HepG2 (cell line): ENCODE data around the gene RNASE7. TPM values are rescaled to one million over a fixed set of nuclear protein-coding genes. Genes with fewer than 3 reads are reported as not detected.

ENCODE experiments used
- ATAC-seq: fragments of 200-7000 bp; cut with Tn5 transposase; 3 replicates; pipeline ENCODE4 v1.9.1; 2020; ENCODE audit warnings: mild to moderate bottlenecking, moderate library complexity
- BruUV-seq: library from RNA; stranded (reverse); fragments of 400-500 nt; replicated peaks from 2 replicates; lab custom pipeline; 2021; lab: Mats Ljungman, UMichigan
- CTCF ChIA-PET: fragments of 300-600 bp; formaldehyde crosslinking; extraction: SDS; loops from one replicate; lab custom pipeline; 2021; ENCODE audit warnings: low total read pairs, inconsistent platforms, low intra/inter-chr PET ratio; lab: Yijun Ruan, JAX
- POLR2A ChIA-PET: fragments of 350-600 bp; sonication (Branson Sonifier 250); formaldehyde crosslinking; loops from one replicate; lab custom pipeline; 2020; ENCODE audit warnings: antibody characterized with exemption, inconsistent platforms; lab: Yijun Ruan, JAX
- DNase-seq: peaks from one replicate; pipeline ENCODE4 v3.0.0-alpha.2; 2015; ENCODE audit warnings: low spot score
- FAIRE-seq: peaks from 3 replicates; lab custom pipeline; 2011; peaks lifted over from hg19 to GRCh38; lab: Jason Lieb, UNC
- H2AFZ ChIP-seq: one replicate; pipeline ENCODE4 v1.6.1; 2011; ENCODE audit warnings: low read length, inconsistent platforms
- H3K27ac ChIP-seq: fragments of 300-600 bp; 3 replicates; pipeline ENCODE4 v1.8.0; 2011; ENCODE audit warnings: mixed run types, mild to moderate bottlenecking, mixed read lengths, low read length, inconsistent platforms; ENCODE audit not compliant: insufficient read depth; ENCODE audit errors: extremely low read length
- H3K27me3 ChIP-seq, 2 experiments: fragments of 200-600 bp in 1 of 2; 2 replicates in 1 of 2; 3 replicates in 1 of 2; pipeline versions ENCODE4 v1.6.0 to v1.8.0; 2011; ENCODE audit warnings: low read length in 2 of 2, mild to moderate bottlenecking in 2 of 2, moderate library complexity in 2 of 2, inconsistent platforms in 1 of 2; ENCODE audit not compliant: insufficient read depth in 2 of 2, control insufficient read depth in 1 of 2
- H3K36me3 ChIP-seq, 2 experiments: fragments of 200-600 bp in 1 of 2; replicated peaks in 1 of 2; 2 replicates in 1 of 2; 3 replicates in 1 of 2; pipeline versions ENCODE4 v1.5.1 to v1.8.0; 2011; ENCODE audit warnings: low read length in 2 of 2, inconsistent platforms in 1 of 2; ENCODE audit not compliant: insufficient read depth in 2 of 2, control insufficient read depth in 1 of 2
- H3K4me1 ChIP-seq: 2 replicates; pipeline ENCODE4 v1.5.1; 2012; ENCODE audit warnings: low read length, inconsistent platforms; ENCODE audit not compliant: insufficient read depth
- H3K4me2 ChIP-seq: 2 replicates; pipeline ENCODE4 v1.6.0; 2011; ENCODE audit warnings: low read depth, low read length, inconsistent platforms
- H3K4me3 ChIP-seq, 3 experiments: fragments of 200-600 bp in 1 of 3; sonication (generic), shearing (Covaris generic) in 1 of 3; replicated peaks in 1 of 3; 2 replicates each; pipeline ENCODE4 v1.5.1; 2011 to 2016; ENCODE audit warnings: low read length in 3 of 3, inconsistent platforms in 2 of 3, low read depth in 2 of 3, mild to moderate bottlenecking in 2 of 3, control low read depth in 1 of 3, mixed read lengths in 1 of 3; ENCODE audit not compliant: insufficient read depth in 1 of 3
- H3K79me2 ChIP-seq: one replicate; pipeline ENCODE4 v1.6.1; 2011; ENCODE audit warnings: low read length, inconsistent platforms; ENCODE audit not compliant: insufficient read depth
- H3K9ac ChIP-seq: 2 replicates; pipeline ENCODE4 v1.6.0; 2011; ENCODE audit warnings: mild to moderate bottlenecking, low read depth, low read length, inconsistent platforms; ENCODE audit not compliant: insufficient read depth
- H3K9me3 ChIP-seq: 2 replicates; pipeline ENCODE4 v1.5.1; 2012; ENCODE audit warnings: mild to moderate bottlenecking, low read length
- H4K20me1 ChIP-seq: 2 replicates; pipeline ENCODE4 v1.6.0; 2011; ENCODE audit warnings: inconsistent platforms, mild to moderate bottlenecking, low read length, moderate library complexity; ENCODE audit not compliant: insufficient read depth
- BCL6 ChIP-seq: IDR thresholded peaks from 2 replicates; pipeline ENCODE4 v1.6.1; 2016; ENCODE audit warnings: missing genetic modification reagents, missing compliant biosample characterization
- CC2D1A ChIP-seq: sonication (generic); formaldehyde crosslinking; IDR thresholded peaks from 2 replicates; pipeline ENCODE4 v1.8.1; 2023; ENCODE audit warnings: mild to moderate bottlenecking, missing genetic modification reagents
- CHD4 ChIP-seq: fragments of 200-600 bp; sonication (generic); IDR thresholded peaks from 2 replicates; pipeline ENCODE4 v1.7.0; 2017; ENCODE audit warnings: mild to moderate bottlenecking, low read length, borderline replicate concordance
- HOXA7 ChIP-seq: sonication (generic); formaldehyde crosslinking; IDR thresholded peaks from 2 replicates; pipeline ENCODE4 v1.8.1; 2022; ENCODE audit warnings: mild to moderate bottlenecking, missing genetic modification reagents, moderate library complexity
- MATR3 ChIP-seq: sonication (generic); formaldehyde crosslinking; IDR thresholded peaks from 2 replicates; pipeline ENCODE4 v1.4.0; 2020; ENCODE audit warnings: missing genetic modification reagents
- PBX2 ChIP-seq: IDR thresholded peaks from 2 replicates; pipeline ENCODE4 v1.6.1; 2016; ENCODE audit warnings: control low read depth
- RNF219 ChIP-seq: sonication (generic); formaldehyde crosslinking; IDR thresholded peaks from 2 replicates; pipeline ENCODE4 v1.5.0; 2020; ENCODE audit warnings: mild to moderate bottlenecking, missing genetic modification reagents
- SNRNP70 ChIP-seq: fragments of 200-400 bp; formaldehyde crosslinking; IDR thresholded peaks from 2 replicates; pipeline ENCODE4 v1.6.1; 2017; ENCODE audit warnings: mild to moderate bottlenecking, low read depth, low read length, moderate library complexity
- TAF1 ChIP-seq: sonication (generic); formaldehyde crosslinking; IDR thresholded peaks from 2 replicates; pipeline ENCODE4 v1.4.0; 2020; ENCODE audit warnings: missing genetic modification reagents
- TARDBP ChIP-seq: sonication (generic); formaldehyde crosslinking; IDR thresholded peaks from 2 replicates; pipeline ENCODE4 v1.8.0; 2022; ENCODE audit warnings: mild to moderate bottlenecking, missing genetic modification reagents
- ZFY ChIP-seq: sonication (generic); formaldehyde crosslinking; IDR thresholded peaks from 2 replicates; pipeline ENCODE4 v1.4.0; 2020; ENCODE audit warnings: missing genetic modification reagents
- ZMAT3 ChIP-seq: sonication (generic); formaldehyde crosslinking; conservative IDR thresholded peaks from 2 replicates; pipeline ENCODE4 v1.7.0; 2021; ENCODE audit warnings: missing genetic modification reagents
- ZNF260 ChIP-seq: sonication (generic); formaldehyde crosslinking; IDR thresholded peaks from 2 replicates; pipeline ENCODE4 v1.4.0; 2020; ENCODE audit warnings: missing genetic modification reagents, low read depth, mild to moderate bottlenecking, borderline replicate concordance
- ZNF570 ChIP-seq: sonication (generic); formaldehyde crosslinking; IDR thresholded peaks from 2 replicates; pipeline ENCODE4 v1.4.0; 2020; ENCODE audit warnings: mild to moderate bottlenecking, missing genetic modification reagents, borderline replicate concordance
- WGBS: methylation state at CpG from one replicate; pipeline ENCODE4 v1.1.6; 2017; ENCODE audit warnings: low lambda C conversion rate; 5-methylcytosine and 5-hydroxymethylcytosine counted together
- in situ Hi-C: cut with HindIII; loops from 2 replicates; pipeline ENCODE4 v1.10.0; 2017; ENCODE audit warnings: low pct_unique_long_range_greater_than_20kb; ENCODE audit not compliant: extremely low pct_ligation_motif_present
- intact Hi-C: fragments of 100-400 bp; cut with micrococcal nuclease; formaldehyde crosslinking; loops from one replicate; pipeline ENCODE4 v1.10.0; 2022; ENCODE audit not compliant: unreplicated experiment
- polyA plus RNA-seq, 8 experiments: library from polyadenylated mRNA; depleted of rRNA in 3 of 8; stranded (reverse) in 7 of 8; unstranded in 1 of 8; fragments of >200 nt; fragmentation: Illumina TruSeq in 4 of 8; extraction: Trizol in 4 of 8; gene quantifications; 2 replicates each; pipeline versions ENCODE4 v1.2.1 to v1.2.3, GENCODE V29; 2011 to 2016; ENCODE audit warnings: low read depth in 4 of 8, missing spikeins in 1 of 8, mixed read lengths in 1 of 8; ENCODE audit not compliant: insufficient read depth in 1 of 8
- total RNA-seq, 5 experiments: library from RNA; depleted of rRNA; stranded (reverse); fragments of >200 nt; fragmentation: Illumina TruSeq; extraction: Trizol; gene quantifications; 2 replicates each; pipeline ENCODE4 v1.2.3, GENCODE V29; 2016; ENCODE audit warnings: low read depth in 1 of 5

Gene RNASE7
- total and polyA plus RNA-seq, 2 of the 13 experiments (the other 11 are each of a cell fraction or from before 2014, with no cell fraction given) = 0.04 TPM; not detected in 1

DNA sequence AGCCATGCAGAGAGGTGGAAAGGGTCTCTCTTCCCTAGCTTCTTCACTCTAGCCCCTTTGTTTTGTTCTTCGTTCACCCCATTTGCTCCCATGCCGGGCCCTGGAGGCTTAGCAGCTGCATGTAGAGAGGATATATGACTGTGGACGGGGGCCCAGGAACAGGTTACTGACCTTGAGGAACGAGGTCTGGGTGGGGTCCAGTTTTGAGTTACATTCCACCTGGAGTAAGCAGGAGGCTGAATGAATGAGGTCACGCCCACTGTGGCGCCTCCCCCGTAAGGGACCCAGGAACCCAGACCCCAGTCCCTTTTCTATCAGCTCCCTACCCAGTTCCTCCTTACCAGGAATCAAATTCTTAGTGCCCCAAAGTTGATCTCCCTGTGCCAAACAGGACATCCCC lies 23.9 kb upstream of the RNASE7 start:
- H4K20me1 ChIP-seq = no peaks in the 10 kb centered on the region
- H3K79me2 ChIP-seq = peaks cover 4% of the 10 kb centered on the region
- intact Hi-C loops (no loop called here), in situ Hi-C loops (loop anchor here (5.0 kb wide), 1 partner anchor 84 kb away; the partner anchor contains the start of gene TMEM253)
- no peak for DNase-seq
- no peak overlapping the region for H3K4me3 ChIP-seq
- H3K4me1 ChIP-seq = peaks cover 33% of the 10 kb centered on the region
- 95% methylated on average over 7 of the region's 7 CpGs for WGBS
- no peak overlapping the region for H3K27ac ChIP-seq
- no peaks in the 10 kb centered on the region for H3K9me3 ChIP-seq
- H3K9ac ChIP-seq = no peak overlapping the region
- no peak for FAIRE-seq
- BruUV-seq = no TSS peak
- ChIA-PET CTCF (interaction anchor here (1.1 kb wide), 1 partner anchor 21 kb away, joined by 3 read pairs; no protein-coding TSS in a partner anchor), POLR2A (interaction anchor here (1.5 to 8.0 kb wide), 2 partner anchors 21 to 37 kb away, joined by 4 to 112 read pairs; no protein-coding TSS in a partner anchor)
- no peak for ATAC-seq
- H3K4me2 ChIP-seq = no peak overlapping the region
- H3K36me3 ChIP-seq = peaks cover 35 to 51% of the 10 kb centered on the region in 2 experiments
- TF ChIP-seq CHD4 (no peak), ZMAT3 (CRISPR knock-in tag) (no peak), HOXA7 (CRISPR knock-in tag) (no peak), ZNF570 (CRISPR knock-in tag) (no peak), CC2D1A (CRISPR knock-in tag) (no peak), RNF219 (no peak), BCL6 (CRISPR knock-in tag) (no peak), TAF1 (CRISPR knock-in tag) (no peak), SNRNP70 (no peak), ZFY (CRISPR knock-in tag) (no peak), TARDBP (CRISPR knock-in tag) (no peak), MATR3 (CRISPR knock-in tag) (no peak), PBX2 (CRISPR knock-in tag) (no peak), ZNF260 (CRISPR knock-in tag) (no peak)
- H2AFZ ChIP-seq = no peak overlapping the region
- H3K27me3 ChIP-seq = no peaks in the 10 kb centered on the region
